NCI-H1436 (cell line): ENCODE measurements around the gene DNAH10.

Source experiments
- DNase-seq: peaks from one replicate; lab custom pipeline; 2025; lab: John Stamatoyannopoulos, UW

DNAH10 gene

DNA sequence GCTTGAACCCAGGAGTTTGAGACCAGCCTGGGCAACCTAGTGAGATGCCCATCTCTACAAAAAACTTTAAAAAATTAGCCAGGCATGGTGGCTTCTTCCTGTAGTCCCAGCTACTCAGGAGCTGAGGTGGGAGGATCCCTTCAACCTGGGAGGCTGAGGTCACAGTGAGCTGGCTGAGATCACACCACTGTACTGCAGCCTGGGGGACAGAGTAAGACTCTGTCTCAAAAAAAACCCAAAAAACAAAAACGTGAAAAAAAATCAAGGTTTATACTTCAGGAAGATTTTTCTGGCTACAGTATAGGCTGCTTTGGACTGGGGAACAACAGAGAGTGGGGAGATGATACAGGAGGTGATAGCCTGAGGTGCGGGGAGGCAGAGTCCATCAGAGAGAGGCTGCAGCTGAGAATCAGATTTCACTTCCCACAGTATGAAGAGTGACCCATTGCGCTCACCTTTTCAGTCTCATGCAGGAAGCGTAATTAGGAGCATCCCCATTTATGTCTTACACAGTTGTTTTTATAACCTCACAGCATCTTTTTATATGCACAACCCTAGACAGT lies 28.9 kb downstream of the DNAH10 start:
- DNase-seq = no peak

DNA sequence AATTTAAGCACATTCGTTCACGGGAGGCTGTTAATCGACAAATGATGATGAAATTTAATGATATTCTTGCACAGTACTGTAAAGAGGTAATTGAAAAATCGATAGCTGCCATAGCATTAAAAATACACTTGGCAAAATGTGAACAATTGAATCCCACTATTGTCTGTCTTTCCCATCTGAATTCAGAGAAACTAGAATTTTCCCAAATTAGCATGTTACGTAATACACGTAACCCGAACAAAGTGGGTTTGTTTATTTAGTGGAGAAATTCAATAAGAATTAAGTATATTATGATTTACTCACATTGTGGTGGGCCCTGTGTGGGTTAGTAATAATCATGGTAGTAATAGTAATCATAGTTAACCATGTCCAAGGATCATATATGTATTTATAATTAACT lies 31.9 kb downstream of the DNAH10 start:
- no peak for DNase-seq

DNA sequence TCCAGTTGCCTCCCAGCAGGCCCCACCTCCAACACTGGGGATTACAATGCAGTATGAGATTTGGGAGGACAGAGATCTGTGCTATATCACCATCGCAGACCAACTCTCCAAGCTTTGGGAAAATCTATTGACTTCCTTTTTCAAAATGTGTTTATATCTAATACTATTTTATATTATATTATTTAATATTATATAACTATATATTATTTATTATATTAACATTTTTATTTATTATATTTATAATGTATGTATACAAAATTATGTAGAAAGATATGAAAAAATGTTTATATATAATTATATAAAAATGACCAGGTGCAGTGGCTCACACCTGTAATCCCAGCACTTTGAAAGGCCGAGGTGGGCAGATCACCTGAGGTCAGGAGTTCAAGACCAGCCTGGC lies 36.4 kb downstream of the DNAH10 start:
- DNase-seq = no peak

DNA sequence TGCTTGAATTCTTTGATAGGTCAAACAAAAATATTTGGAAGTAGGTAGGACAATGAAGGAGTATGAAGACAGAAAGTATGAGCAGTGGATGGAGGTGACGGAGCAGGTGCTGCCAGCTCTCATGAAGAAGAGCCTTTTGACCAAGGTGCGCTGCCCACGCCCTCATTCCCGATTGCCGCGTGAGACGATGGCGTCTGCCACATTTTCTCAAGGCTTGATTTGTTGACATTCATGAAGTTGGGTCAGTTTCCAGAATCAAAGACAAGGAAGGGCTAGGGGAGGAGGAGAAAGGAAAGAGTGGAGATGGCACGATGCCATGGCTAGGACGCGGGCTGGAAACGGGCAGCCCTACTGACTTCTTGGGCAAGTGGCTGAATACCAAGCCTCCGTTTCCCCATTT lies 37.1 kb downstream of the DNAH10 start:
- no peak for DNase-seq

DNA sequence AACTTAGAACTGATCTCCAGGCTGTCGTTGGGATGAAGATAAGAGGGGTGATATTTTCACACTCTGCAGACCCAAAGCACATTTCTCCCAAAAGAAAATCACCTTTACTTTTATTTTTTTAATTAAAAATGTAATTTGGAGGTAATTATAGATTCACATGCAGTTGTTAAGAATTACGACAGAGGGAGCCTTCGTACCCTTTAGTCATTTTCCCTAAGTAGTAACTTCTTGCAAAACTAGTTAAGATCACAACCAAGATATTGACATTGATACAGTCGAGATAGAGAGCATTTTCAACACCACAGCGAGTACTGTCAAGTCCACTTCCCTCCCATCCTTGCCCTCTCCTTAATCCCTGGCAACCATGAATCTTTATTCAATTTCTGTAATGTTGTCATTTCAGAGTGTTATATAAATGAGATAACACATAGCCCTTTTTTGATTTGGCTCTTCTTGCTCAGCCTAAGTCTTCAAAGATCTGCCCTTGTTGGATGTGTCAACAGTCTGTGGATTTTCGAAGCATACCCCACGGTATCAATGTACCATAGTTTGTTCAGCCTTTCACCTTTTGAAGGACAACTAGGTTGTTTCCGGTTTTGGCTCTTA lies 39.6 kb downstream of the DNAH10 start:
- DNase-seq = no peak

DNA sequence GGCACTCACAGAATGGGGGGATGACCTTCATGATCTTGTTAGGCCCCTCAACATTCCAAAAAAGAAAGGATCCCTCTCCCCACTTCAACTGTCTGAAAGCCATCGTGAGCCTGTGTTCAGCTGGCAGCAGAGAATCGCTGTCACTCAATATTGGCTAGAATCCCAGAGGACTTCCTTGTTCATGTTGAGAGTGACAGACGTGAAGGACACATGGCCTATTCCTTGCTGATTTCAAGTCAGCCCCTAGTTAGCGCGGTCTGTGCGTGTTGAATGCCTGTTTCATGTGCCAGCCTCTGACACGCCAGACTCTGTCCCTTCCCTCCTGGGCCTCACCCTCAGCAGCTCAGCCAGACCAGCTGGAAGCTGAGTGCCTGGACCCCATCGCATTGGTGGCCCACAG lies 43.1 kb downstream of the DNAH10 start:
- DNase-seq = no peak

DNA sequence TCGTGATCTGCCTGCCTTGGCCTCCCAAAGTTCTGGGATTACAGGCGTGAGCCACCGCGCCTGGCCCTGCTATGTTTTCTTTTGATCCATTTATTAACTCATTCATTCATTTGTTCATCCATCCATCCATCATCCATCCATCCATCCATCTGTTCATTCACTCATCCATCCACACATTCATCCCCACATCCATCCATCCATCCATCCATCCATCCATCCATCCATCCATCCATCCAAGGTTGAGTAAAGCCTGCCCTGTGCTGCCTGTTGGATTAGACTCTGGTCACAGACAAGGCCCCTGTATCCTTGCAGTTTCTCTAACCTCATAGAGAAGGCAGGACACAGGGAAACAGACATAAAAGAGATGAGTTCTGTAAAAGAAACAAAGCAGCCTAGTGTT lies 44.9 kb downstream of the DNAH10 start:
- no peak for DNase-seq

GRCh38 chr12:123807670-123808069 lies 45.6 kb downstream of the DNAH10 start:
- DNase-seq = no peak

DNA sequence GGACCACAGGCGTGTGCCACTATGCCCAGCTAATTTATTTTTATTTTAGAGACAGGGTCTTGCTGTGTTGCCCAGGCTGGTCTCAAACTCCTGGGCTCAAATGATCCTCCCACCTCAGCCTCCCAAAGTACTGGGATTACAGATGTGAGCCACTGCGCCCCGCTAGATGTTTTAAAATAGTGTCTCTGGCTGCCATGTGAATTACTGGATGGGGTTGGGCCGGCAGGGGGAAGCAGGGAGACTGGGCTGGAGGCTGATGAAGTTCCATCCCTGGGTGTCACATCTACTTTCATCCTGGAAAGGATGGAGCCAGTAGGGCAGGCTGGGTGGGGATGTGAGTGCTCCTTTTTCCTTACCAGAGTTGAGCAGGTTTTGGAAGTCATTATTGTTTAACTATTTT lies 46.1 kb downstream of the DNAH10 start:
- DNase-seq = no peak

DNA sequence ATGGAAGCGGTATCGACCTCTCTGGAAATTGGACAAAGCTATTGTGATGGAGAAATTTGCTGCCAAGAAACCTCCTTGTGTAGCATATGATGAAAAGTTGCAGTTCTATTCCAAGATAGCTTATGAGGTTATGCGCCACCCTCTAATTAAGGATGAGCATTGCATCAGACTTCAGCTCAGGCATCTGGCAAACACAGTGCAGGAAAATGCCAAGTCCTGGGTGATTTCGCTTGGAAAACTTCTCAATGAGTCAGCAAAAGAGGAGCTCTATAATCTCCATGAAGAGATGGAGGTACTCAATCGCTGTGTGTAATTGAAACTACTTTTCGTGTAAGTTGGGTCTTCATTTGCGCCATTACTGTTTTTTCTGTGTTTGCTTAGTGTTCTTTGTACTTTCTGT lies 51.2 kb downstream of the DNAH10 start:
- no peak for DNase-seq

DNA sequence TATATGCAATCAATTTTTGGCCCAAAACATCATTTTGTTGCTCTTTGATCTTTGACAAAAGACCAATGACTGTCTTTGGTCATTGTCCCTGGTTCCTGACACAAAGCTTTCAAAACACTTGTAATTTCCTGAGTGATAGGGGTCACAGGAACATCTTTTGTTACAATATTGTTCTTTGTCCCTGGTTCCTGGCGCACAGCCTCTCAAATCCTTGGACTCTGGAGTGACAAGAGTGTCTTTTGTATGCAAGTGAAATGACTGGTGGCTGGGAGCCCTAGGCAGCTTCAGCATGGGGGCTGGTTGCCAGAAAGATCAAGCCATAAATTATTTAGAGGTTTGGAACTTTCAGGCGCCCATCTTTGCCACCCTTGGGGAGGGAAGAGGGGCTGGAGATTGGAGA lies 53.9 kb downstream of the DNAH10 start:
- no peak for DNase-seq

DNA sequence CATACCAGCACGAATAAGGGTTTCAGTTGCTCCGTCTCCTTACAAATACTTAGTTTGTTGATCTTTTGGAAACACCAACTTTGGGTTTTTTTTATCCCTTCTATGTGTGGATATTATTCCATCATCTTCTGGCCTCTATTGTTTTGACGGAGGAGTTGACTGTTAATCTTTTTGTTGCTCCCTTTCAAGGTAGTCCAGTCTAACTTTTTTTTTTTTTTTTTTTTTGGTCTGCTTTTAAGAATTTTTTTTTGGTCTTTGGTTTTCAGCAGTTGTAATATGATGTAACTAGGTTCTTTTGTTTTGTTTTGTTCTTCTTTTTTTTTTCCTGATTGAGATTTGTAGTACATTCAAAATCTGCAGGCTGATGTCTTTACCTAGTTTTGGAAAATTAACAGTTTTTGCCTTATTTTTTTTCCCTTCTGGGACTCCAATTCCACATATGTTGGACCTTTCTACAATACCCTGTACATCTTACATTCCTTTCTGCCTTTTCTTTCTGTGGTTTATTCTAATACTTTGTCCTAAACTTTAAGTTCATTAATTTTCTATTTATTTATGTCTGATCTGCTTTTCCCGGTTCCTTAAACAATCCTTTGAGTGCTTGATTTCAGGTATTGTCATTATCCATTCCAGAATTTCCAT lies 54.9 kb downstream of the DNAH10 start:
- DNase-seq = no peak

DNA sequence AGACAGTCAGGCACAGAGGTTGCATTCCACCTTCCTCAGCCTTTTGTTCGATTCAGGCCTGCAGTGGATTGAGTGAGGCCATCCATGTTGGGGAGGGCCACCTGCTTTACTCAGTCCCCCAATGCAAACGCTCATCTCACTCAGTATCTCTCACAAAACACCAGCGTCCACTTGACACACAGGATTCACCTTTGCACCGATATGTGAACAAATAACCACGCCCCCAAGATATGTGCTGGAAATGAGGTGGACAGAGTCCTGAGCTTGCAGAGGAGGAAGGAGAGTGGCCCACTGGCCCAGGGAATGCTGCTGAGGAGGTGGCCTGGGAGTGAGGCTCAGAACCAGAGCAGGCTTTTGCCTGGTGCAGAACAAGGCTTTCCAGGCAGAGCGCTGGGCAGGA lies 60.7 kb downstream of the DNAH10 start:
- DNase-seq = no peak

GRCh38 chr12:123828120-123828519 lies 66.0 kb downstream of the DNAH10 start:
- no peak for DNase-seq

DNA sequence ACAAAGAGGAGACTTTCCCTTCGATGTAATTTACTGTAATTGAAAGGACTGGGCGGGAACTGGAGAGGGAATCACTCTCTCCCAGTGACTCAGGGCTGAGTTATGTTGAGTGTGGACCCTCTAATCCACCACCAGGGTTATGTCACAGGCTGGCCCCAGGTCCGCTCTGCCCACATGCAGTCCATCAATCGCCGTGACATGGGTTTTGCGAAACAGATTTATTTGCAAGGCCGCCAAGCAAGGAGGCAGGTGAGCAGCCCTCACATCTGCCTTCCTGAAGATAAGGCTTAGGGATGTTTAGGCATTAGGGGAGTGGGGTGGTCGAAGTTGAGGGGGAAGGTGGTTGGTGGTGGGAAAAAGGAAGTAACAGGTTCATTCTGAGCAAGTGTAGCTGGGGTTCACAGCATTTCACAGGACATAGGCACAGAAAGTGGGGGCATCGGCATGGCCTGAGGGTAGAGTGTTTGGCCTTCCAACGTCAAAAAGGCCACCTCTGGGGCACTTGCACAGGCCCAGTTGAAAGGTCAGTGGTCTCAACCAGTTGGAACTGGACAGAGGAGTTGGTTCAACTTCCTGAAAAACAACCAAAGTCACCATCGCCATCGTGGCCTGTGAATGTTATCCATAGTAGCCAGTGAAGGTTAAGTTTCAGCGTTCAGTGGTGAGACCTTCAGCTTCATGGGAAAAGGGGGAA lies 66.9 kb downstream of the DNAH10 start:
- DNase-seq = no peak

- no peak for DNase-seq
Measured at GRCh38 chr12:123829561-123829960, 67.5 kb downstream of the DNAH10 start.

- DNase-seq = no peak
Measured at GRCh38 chr12:123830675-123831074, 68.6 kb downstream of the DNAH10 start.

DNA sequence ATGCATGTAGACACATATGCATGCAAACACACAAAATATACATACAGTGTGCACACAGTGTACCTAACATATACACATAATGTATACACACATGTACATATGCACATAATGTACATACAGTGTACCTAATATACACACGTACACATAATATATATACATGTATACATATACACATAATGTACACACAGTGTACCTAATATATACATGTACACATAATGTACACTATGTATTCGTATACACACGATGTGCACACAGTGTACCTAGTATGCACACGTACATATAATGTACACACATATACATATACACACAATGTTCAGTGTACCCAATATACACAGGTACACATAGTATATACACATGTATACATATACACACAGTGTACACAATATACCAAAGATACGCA lies 70.0 kb downstream of the DNAH10 start:
- DNase-seq = no peak

- DNase-seq = no peak
Measured at GRCh38 chr12:123833830-123834229, 71.7 kb downstream of the DNAH10 start.

- no peak for DNase-seq
Measured at GRCh38 chr12:123834845-123835244, 72.7 kb downstream of the DNAH10 start.

DNA sequence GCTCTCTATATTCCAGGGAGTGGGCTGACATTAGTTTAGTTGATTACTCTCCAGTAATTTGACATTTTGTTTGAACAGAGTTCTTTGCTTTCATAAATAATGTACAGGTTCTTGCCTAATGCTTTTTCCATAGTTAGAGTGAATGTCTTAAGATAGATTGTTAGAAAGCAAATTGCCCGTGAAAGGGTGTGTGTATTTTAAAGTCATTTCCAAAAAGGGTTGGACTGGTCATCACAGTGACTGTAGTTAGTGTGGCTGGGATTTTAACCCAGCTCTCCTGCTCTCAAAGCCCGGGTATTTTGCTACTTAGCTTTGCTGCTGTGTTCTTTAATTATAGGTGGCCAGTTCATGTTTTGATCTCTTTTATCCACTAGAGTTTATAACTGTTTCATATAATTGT lies 74.2 kb downstream of the DNAH10 start:
- DNase-seq = no peak

DNA sequence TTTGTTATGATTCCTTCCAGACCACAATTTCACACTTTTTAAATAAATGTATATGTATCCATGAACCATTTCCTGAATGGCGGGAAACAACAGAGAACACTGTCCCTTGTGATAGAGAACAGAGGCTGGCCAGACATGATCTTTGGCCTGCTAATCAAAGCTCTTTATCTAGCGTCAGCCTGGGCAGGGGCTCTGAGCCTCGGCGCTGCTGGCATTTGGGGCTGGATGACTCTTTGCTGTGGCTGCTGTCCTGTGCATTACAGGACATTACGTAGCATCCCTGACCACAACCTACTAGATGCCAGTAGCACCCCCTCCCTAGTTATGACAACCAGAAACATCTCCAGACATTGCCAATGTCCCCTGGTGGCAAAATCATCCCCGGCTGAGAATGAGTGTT lies 77.7 kb downstream of the DNAH10 start:
- no peak for DNase-seq

GRCh38 chr12:123840765-123841425 lies 78.8 kb downstream of the DNAH10 start:
- DNase-seq = no peak
